HepG2 (cell line): ENCODE measurements around the gene CUL4B. TPM values are rescaled to one million over a fixed set of nuclear protein-coding genes. Genes with fewer than 3 reads are reported as not detected.
A peak's percentile ranks its signal among the peaks of the same experiment; 100 is the strongest.

Source experiments
- ATAD3A ChIP-seq: sonication (generic); formaldehyde crosslinking; IDR thresholded peaks from 2 replicates; pipeline ENCODE4 v1.4.0; 2020; ENCODE audit warnings: missing genetic modification reagents
- ATF2 ChIP-seq: sonication (generic); formaldehyde crosslinking; IDR thresholded peaks from 2 replicates; pipeline ENCODE4 v1.4.0; 2020; ENCODE audit warnings: missing genetic modification reagents
- DR1 ChIP-seq: sonication (generic); formaldehyde crosslinking; IDR thresholded peaks from 2 replicates; pipeline ENCODE4 v1.8.0; 2021; ENCODE audit warnings: mild to moderate bottlenecking, missing genetic modification reagents, inconsistent platforms
- ELF4 ChIP-seq: sonication (generic); formaldehyde crosslinking; IDR thresholded peaks from 2 replicates; pipeline ENCODE4 v1.5.0; 2020; ENCODE audit warnings: missing genetic modification reagents, mild to moderate bottlenecking, moderate library complexity, borderline replicate concordance
- FOXA3 ChIP-seq: IDR thresholded peaks from 2 replicates; pipeline ENCODE4 v1.6.1; 2016; ENCODE audit warnings: missing genetic modification reagents, missing compliant biosample characterization
- HNRNPLL ChIP-seq: fragments of 200-400 bp; formaldehyde crosslinking; IDR thresholded peaks from 2 replicates; pipeline ENCODE4 v1.6.1; 2017; ENCODE audit warnings: mild to moderate bottlenecking, low read depth, low read length; ENCODE audit not compliant: poor library complexity, severe bottlenecking
- KAT7 ChIP-seq: IDR thresholded peaks from 2 replicates; pipeline ENCODE4 v1.6.1; 2018; ENCODE audit warnings: borderline replicate concordance, missing compliant biosample characterization
- KLF13 ChIP-seq: sonication (generic); formaldehyde crosslinking; IDR thresholded peaks from 2 replicates; pipeline ENCODE4 v1.4.0; 2020; ENCODE audit warnings: mild to moderate bottlenecking, missing genetic modification reagents
- NR3C1 ChIP-seq: sonication (generic); formaldehyde crosslinking; IDR thresholded peaks from 2 replicates; pipeline ENCODE4 v1.4.0; 2020; ENCODE audit warnings: missing genetic modification reagents
- POLR2AphosphoS2 ChIP-seq: IDR thresholded peaks from 2 replicates; pipeline ENCODE4 v1.6.1; 2011; ENCODE audit warnings: low read depth, low read length, improper control_type of control experiment
- RFX3 ChIP-seq: IDR thresholded peaks from 2 replicates; pipeline ENCODE4 v1.6.1; 2016; ENCODE audit warnings: missing biosample characterization, missing genetic modification reagents
- SIN3A ChIP-seq: IDR thresholded peaks from 2 replicates; pipeline ENCODE4 v1.6.1; 2011; ENCODE audit warnings: low read depth, mild to moderate bottlenecking, control low read depth, low read length, borderline replicate concordance
- SPEN ChIP-seq: sonication (generic); formaldehyde crosslinking; IDR thresholded peaks from 2 replicates; pipeline ENCODE4 v1.5.1; 2020; ENCODE audit warnings: low read depth, mild to moderate bottlenecking, missing genetic modification reagents
- TCF7 ChIP-seq: sonication (generic); IDR thresholded peaks from 2 replicates; pipeline ENCODE4 v1.6.1; 2016; ENCODE audit warnings: antibody characterized with exemption, low read depth
- TEAD2 ChIP-seq: sonication (generic); formaldehyde crosslinking; IDR thresholded peaks from 2 replicates; pipeline ENCODE4 v1.9.0; 2021; ENCODE audit warnings: missing genetic modification reagents
- THRA ChIP-seq: sonication (generic); formaldehyde crosslinking; IDR thresholded peaks from 2 replicates; pipeline ENCODE4 v1.4.0; 2020; ENCODE audit warnings: missing genetic modification reagents, borderline replicate concordance
- ZFP1 ChIP-seq: IDR thresholded peaks from 2 replicates; pipeline ENCODE4 v1.6.1; 2016
- ZKSCAN1 ChIP-seq: fragments of 150-350 bp; IDR thresholded peaks from 2 replicates; pipeline ENCODE4 v1.6.1; 2014; ENCODE audit warnings: low read length
- ZNF225 ChIP-seq: sonication (generic); formaldehyde crosslinking; IDR thresholded peaks from 2 replicates; pipeline ENCODE4 v1.4.0; 2020; ENCODE audit warnings: mild to moderate bottlenecking, missing genetic modification reagents
- ZNF460 ChIP-seq: sonication (generic); formaldehyde crosslinking; IDR thresholded peaks from 2 replicates; pipeline ENCODE4 v1.5.1; 2020; ENCODE audit warnings: missing genetic modification reagents, mild to moderate bottlenecking, borderline replicate concordance
- ZNF501 ChIP-seq: sonication (generic); formaldehyde crosslinking; IDR thresholded peaks from 2 replicates; pipeline ENCODE4 v1.5.1; 2020; ENCODE audit warnings: mild to moderate bottlenecking, moderate library complexity, missing genetic modification reagents
- ZNF530 ChIP-seq: sonication (generic); formaldehyde crosslinking; IDR thresholded peaks from 2 replicates; pipeline ENCODE4 v1.5.0; 2020; ENCODE audit warnings: low read depth, mild to moderate bottlenecking, missing genetic modification reagents
- ZNF687 ChIP-seq: sonication (generic); formaldehyde crosslinking; IDR thresholded peaks from 2 replicates; pipeline ENCODE4 v1.5.1; 2020; ENCODE audit warnings: mild to moderate bottlenecking, missing genetic modification reagents, moderate library complexity
- ZNF772 ChIP-seq: sonication (generic); formaldehyde crosslinking; IDR thresholded peaks from 2 replicates; pipeline ENCODE4 v1.5.0; 2020; ENCODE audit warnings: mild to moderate bottlenecking, missing genetic modification reagents
- ZNF776 ChIP-seq: sonication (generic); formaldehyde crosslinking; IDR thresholded peaks from 2 replicates; pipeline ENCODE4 v1.4.0; 2020; ENCODE audit warnings: mild to moderate bottlenecking, missing genetic modification reagents
- ZSCAN31 ChIP-seq: sonication (generic); formaldehyde crosslinking; IDR thresholded peaks from 2 replicates; pipeline ENCODE4 v1.5.0; 2020; ENCODE audit warnings: low read depth, mild to moderate bottlenecking, missing genetic modification reagents
- polyA plus RNA-seq, 8 experiments: library from polyadenylated mRNA; depleted of rRNA in 3 of 8; stranded (reverse) in 7 of 8; unstranded in 1 of 8; fragments of >200 nt; fragmentation: Illumina TruSeq in 4 of 8; extraction: Trizol in 4 of 8; gene quantifications; 2 replicates each; pipeline versions ENCODE4 v1.2.1 to v1.2.3, GENCODE V29; 2011 to 2016; ENCODE audit warnings: low read depth in 4 of 8, missing spikeins in 1 of 8, mixed read lengths in 1 of 8; ENCODE audit not compliant: insufficient read depth in 1 of 8
- total RNA-seq, 5 experiments: library from RNA; depleted of rRNA; stranded (reverse); fragments of >200 nt; fragmentation: Illumina TruSeq; extraction: Trizol; gene quantifications; 2 replicates each; pipeline ENCODE4 v1.2.3, GENCODE V29; 2016; ENCODE audit warnings: low read depth in 1 of 5

CUL4B gene
- total and polyA plus RNA-seq, 2 of the 13 experiments (the other 11 are each of a cell fraction or from before 2014, with no cell fraction given) = 21.6 to 28.5 TPM

- no peak for TF ChIP-seq TEAD2 (CRISPR knock-in tag)
- no peak for TF ChIP-seq DR1
- no peak for TF ChIP-seq ZNF225 (CRISPR knock-in tag)
- TF ChIP-seq ZNF530 = no peak
- no peak for TF ChIP-seq ELF4 (CRISPR knock-in tag)
- TF ChIP-seq ZNF772 (CRISPR knock-in tag) = no peak
- no peak for TF ChIP-seq ZFP1 (CRISPR knock-in tag)
- no peak for TF ChIP-seq NR3C1
- no peak for TF ChIP-seq TCF7
- TF ChIP-seq ATF2 (CRISPR knock-in tag) = no peak
- TF ChIP-seq KAT7 (CRISPR knock-in tag) = no peak
- no peak for TF ChIP-seq SPEN (CRISPR knock-in tag)
- TF ChIP-seq ZNF687 = peak; percentile 62
- no peak for TF ChIP-seq HNRNPLL
- TF ChIP-seq ATAD3A = no peak
- TF ChIP-seq ZSCAN31 = no peak
- no peak for TF ChIP-seq SIN3A
- TF ChIP-seq ZNF776 = no peak
- no peak for TF ChIP-seq ZNF460 (CRISPR knock-in tag)
- TF ChIP-seq FOXA3 (CRISPR knock-in tag) = peak; percentile 54; the same call in 1 of the 2 replicates
- TF ChIP-seq KLF13 = no peak
- no peak for TF ChIP-seq POLR2AphosphoS2
- TF ChIP-seq ZKSCAN1 = no peak
- TF ChIP-seq RFX3 = no peak
- TF ChIP-seq THRA (CRISPR knock-in tag) = no peak
- no peak for TF ChIP-seq ZNF501 (CRISPR knock-in tag)
Observed at GRCh38 chrX:120560842-120561633, at the start of gene CUL4B (continued).
